Measurements from ENCODE around the gene CAMTA1. TPM values are rescaled to one million over a fixed set of nuclear protein-coding genes. Genes with fewer than 3 reads are reported as not detected.

The CAMTA1 gene
- total and polyA plus RNA-seq, 4 donors, result 48.1 to 140 (median 52.3) TPM

DNA sequence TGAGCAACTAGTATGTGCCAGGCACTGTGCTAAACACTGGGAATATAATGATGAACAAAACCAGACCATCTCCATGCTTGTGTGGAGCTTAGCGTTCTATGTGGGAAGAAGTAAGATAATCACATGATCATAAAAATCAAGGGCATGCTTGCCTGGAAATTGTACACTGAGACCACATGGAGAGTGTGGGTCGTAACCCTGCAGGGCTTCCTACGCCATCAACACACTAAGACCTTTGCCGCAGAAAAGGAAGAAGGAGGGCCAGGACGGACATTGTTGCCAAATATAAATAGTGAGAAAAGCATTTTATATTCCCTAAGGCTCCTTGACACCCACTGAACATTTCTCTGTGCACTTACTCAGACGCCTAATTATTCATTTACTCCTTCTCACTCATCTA lies 597.7 kb downstream of the CAMTA1 start:
- no peak for ATAC-seq (ENCODE audit: insufficient read depth, low FRiP score)
- WGBS, 2 donors, result 79 to 86% methylated on average over 6 of the region's 6 CpGs
- Histone ChIP-seq H3K36me3 (ENCODE audit: control insufficient read depth in 4 of 4, insufficient read depth in 4 of 4, low read length in 4 of 4) (no peaks in the 10 kb centered on the region), H3K27me3 (ENCODE audit: control insufficient read depth in 3 of 3, insufficient read depth in 3 of 3, low read length in 2 of 3) (no peaks in the 10 kb centered on the region), H3K4me3 (no peak overlapping the region), H3K9ac (ENCODE audit: insufficient read depth in 1 of 2, low read length in 2 of 2) (no peak overlapping the region), H3K9me3 (ENCODE audit: control insufficient read depth in 4 of 4, insufficient read depth in 3 of 4, low read length in 3 of 4) (peaks cover 0 to 5% (median 0%) of the 10 kb centered on the region in 4 donors), H3K4me1 (ENCODE audit: control insufficient read depth in 5 of 5, insufficient read depth in 5 of 5, low read length in 5 of 5) (peaks cover 0 to 17% (median 5%) of the 10 kb centered on the region in 5 donors), H3K27ac (ENCODE audit: low read depth in 1 of 2, low read length in 1 of 2) (no peak overlapping the region)
- TF ChIP-seq, protein P1, sequence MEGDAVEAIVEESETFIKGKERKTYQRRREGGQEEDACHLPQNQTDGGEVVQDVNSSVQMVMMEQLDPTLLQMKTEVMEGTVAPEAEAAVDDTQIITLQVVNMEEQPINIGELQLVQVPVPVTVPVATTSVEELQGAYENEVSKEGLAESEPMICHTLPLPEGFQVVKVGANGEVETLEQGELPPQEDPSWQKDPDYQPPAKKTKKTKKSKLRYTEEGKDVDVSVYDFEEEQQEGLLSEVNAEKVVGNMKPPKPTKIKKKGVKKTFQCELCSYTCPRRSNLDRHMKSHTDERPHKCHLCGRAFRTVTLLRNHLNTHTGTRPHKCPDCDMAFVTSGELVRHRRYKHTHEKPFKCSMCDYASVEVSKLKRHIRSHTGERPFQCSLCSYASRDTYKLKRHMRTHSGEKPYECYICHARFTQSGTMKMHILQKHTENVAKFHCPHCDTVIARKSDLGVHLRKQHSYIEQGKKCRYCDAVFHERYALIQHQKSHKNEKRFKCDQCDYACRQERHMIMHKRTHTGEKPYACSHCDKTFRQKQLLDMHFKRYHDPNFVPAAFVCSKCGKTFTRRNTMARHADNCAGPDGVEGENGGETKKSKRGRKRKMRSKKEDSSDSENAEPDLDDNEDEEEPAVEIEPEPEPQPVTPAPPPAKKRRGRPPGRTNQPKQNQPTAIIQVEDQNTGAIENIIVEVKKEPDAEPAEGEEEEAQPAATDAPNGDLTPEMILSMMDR (IDR thresholded peaks at IDR 0.05; ENCODE audit: control extremely low read depth, extremely low read depth), result no peak
- no peak for DNase-seq

GRCh38 chr1:7383671-7384520 lies 598.6 kb downstream of the CAMTA1 start:
- H3K27me3 ChIP-seq (ENCODE audit: control insufficient read depth in 3 of 3, insufficient read depth in 3 of 3, low read length in 2 of 3), result no peaks in the 10 kb centered on the region
- H3K9ac ChIP-seq (ENCODE audit: insufficient read depth in 1 of 2, low read length in 2 of 2), result no peak overlapping the region
- H3K36me3 ChIP-seq (ENCODE audit: control insufficient read depth in 4 of 4, insufficient read depth in 4 of 4, low read length in 4 of 4), result no peaks in the 10 kb centered on the region
- peaks cover 0 to 26% (median 8%) of the 10 kb centered on the region in 5 donors for H3K4me1 ChIP-seq (ENCODE audit: control insufficient read depth in 5 of 5, insufficient read depth in 5 of 5, low read length in 5 of 5)
- TF ChIP-seq, protein P1 (IDR thresholded peaks at IDR 0.05; ENCODE audit: control extremely low read depth, extremely low read depth), result no peak
- ATAC-seq (ENCODE audit: insufficient read depth, low FRiP score), result no peak
- peaks cover 0 to 5% (median 0%) of the 10 kb centered on the region in 4 donors for H3K9me3 ChIP-seq (ENCODE audit: control insufficient read depth in 4 of 4, insufficient read depth in 3 of 4, low read length in 3 of 4)
- WGBS, 2 donors, result 93 to 94% methylated on average over 13 of the region's 13 CpGs
- no peak for DNase-seq
- no peak overlapping the region for H3K27ac ChIP-seq (ENCODE audit: low read depth in 1 of 2, low read length in 1 of 2)
- no peak overlapping the region for H3K4me3 ChIP-seq

GRCh38 chr1:7384679-7385078 lies 599.4 kb downstream of the CAMTA1 start:
- Histone ChIP-seq H3K27me3 (ENCODE audit: control insufficient read depth in 3 of 3, insufficient read depth in 3 of 3, low read length in 2 of 3) (no peaks in the 10 kb centered on the region), H3K9me3 (ENCODE audit: control insufficient read depth in 4 of 4, insufficient read depth in 3 of 4, low read length in 3 of 4) (peaks cover 0 to 3% (median 0%) of the 10 kb centered on the region in 4 donors), H3K4me3 (no peak overlapping the region), H3K36me3 (ENCODE audit: control insufficient read depth in 4 of 4, insufficient read depth in 4 of 4, low read length in 4 of 4) (no peaks in the 10 kb centered on the region), H3K4me1 (ENCODE audit: control insufficient read depth in 5 of 5, insufficient read depth in 5 of 5, low read length in 5 of 5) (peaks cover 0 to 30% (median 10%) of the 10 kb centered on the region in 5 donors), H3K27ac (ENCODE audit: low read depth in 1 of 2, low read length in 1 of 2) (no peak overlapping the region), H3K9ac (ENCODE audit: insufficient read depth in 1 of 2, low read length in 2 of 2) (no peak overlapping the region)
- TF ChIP-seq, protein P1 (IDR thresholded peaks at IDR 0.05; ENCODE audit: control extremely low read depth, extremely low read depth), result no peak
- no peak for DNase-seq
- no peak for ATAC-seq (ENCODE audit: insufficient read depth, low FRiP score)
- WGBS, 2 donors, result 80 to 96% methylated on average over 6 to 7 of the region's 7 CpGs

All from lung (tissue), 12 donors.